Peyer's patch (tissue), 4 donors: ENCODE measurements around the gene BRAT1.

Experiments used
- CTCF ChIP-seq, 6 experiments: fragments of 450-650 bp in 4 of 6; fragments of 200-600 bp in 2 of 6; sonication (generic) in 1 of 6; IDR thresholded peaks; one replicate each; pipeline ENCODE4 v1.5.1; 2017 to 2019; ENCODE audit warnings: antibody characterized with exemption in 6 of 6, mild to moderate bottlenecking in 3 of 6, moderate library complexity in 1 of 6
- POLR2A ChIP-seq, 2 donors: fragments of 450-650 bp; IDR thresholded peaks; one replicate each; pipeline ENCODE4 v1.5.1; 2017; ENCODE audit warnings: antibody characterized with exemption in 2 of 2, mild to moderate bottlenecking in 2 of 2, moderate library complexity in 2 of 2

- TF ChIP-seq CTCF (IDR thresholded peaks at IDR 0.05) (no peak), POLR2A (IDR thresholded peaks at IDR 0.05) (no peak)
Observed at GRCh38 chr7:2575733-2576340, 20.5 kb upstream of the BRAT1 start.
